ENCODE measurements around the gene RAPGEF4. TPM values are rescaled to one million over a fixed set of nuclear protein-coding genes. Genes with fewer than 3 reads are reported as not detected.

Gene RAPGEF4
- total and polyA plus RNA-seq, 2 donors: 4.3 to 22.9 TPM

GRCh38 chr2:172806996-172807395, 71.4 kb downstream of the RAPGEF4 start:
- 59% methylated on average over 6 of the region's 6 CpGs for WGBS
- peak; percentile 42 for DNase-seq (ENCODE audit: extremely low spot score)
- H3K4me3 ChIP-seq (ENCODE audit: low read depth, low read length): no peak overlapping the region
- H3K36me3 ChIP-seq (ENCODE audit: insufficient read depth): no peaks in the 10 kb centered on the region
- no peaks in the 10 kb centered on the region for H3K4me1 ChIP-seq (ENCODE audit: insufficient read depth)
- H3K27ac ChIP-seq (ENCODE audit: low read depth): no peak overlapping the region

DNA sequence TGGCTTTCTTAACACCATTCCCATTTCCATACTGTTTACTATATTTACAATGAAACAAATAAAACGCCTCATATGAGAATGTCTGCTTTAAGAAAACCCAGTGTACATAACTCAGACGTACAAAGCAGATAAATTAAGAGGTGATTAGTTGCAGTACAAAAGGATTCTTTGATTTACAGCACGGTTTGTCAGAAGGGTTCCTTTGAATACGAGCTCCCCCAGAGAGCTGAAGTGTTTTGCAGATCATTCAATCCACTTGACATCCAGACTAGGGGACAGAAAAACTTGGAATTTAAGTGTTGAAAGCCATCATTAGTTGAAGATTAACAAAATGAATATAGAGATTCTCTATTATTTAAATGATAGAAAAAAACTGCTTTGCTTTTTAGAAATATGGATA, 72.5 kb downstream of the RAPGEF4 start:
- H3K36me3 ChIP-seq (ENCODE audit: insufficient read depth): no peaks in the 10 kb centered on the region
- no peak overlapping the region for H3K27ac ChIP-seq (ENCODE audit: low read depth)
- no peak for DNase-seq (ENCODE audit: extremely low spot score)
- H3K4me1 ChIP-seq (ENCODE audit: insufficient read depth): no peaks in the 10 kb centered on the region
- no peak overlapping the region for H3K4me3 ChIP-seq (ENCODE audit: low read depth, low read length)
- WGBS: 92% methylated on average over 4 of the region's 4 CpGs

DNA sequence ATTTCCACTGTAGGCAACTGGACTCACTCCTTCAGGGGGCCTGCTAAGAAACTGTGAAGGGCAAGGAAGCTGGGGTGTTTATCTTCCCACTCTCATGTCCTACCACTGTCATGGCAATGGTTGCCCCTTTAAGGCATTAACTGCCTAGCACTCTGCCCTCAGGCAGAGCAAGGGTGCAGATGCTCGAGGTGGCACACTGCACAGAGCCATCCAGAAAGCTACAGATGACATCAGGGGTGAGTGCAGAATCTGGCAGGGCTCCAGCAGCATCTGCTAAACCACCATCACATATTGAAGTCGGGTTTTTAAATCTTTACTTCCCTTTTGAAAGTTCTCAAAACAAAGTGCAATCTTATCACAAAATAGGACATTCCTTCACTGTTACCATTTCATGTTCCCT, 75.4 kb downstream of the RAPGEF4 start:
- Histone ChIP-seq H3K4me1 (ENCODE audit: insufficient read depth) (no peaks in the 10 kb centered on the region), H3K36me3 (ENCODE audit: insufficient read depth) (no peaks in the 10 kb centered on the region), H3K27ac (ENCODE audit: low read depth) (no peak overlapping the region), H3K4me3 (ENCODE audit: low read depth, low read length) (no peak overlapping the region)
- 26% methylated on average over 2 of the region's 2 CpGs for WGBS
- no peak for DNase-seq (ENCODE audit: extremely low spot score)

DNA sequence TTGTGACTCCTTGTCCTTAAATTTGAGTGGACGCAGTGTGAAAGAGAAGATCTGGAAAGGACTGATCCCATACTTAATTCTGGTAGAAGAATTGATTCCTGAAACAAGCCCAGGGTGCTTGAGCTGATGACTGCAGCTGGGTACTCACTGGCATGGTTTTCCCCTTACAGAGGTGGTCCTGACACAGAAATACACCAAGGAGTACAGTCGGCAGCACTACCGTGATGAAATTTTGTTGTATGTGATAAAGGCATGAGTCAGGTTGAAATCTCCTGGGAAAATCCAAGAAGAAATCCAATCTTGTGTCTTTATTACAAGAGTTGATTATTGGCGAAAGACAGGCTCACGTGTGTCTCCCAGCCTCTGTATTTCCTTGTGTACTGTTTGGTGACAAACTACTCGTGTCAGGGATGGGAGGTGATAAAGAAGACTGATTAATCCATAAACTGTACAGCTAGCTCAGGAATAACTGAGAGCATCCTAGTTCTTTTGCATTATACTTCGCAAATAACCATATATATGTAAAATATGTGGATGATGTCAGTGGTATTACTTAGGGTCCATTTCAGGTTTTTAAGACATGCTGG, 76.6 kb downstream of the RAPGEF4 start:
- no peak for DNase-seq (ENCODE audit: extremely low spot score)
- WGBS: 84% methylated on average over 7 of the region's 7 CpGs
- H3K4me3 ChIP-seq (ENCODE audit: low read depth, low read length): no peak overlapping the region
- H3K4me1 ChIP-seq (ENCODE audit: insufficient read depth): no peaks in the 10 kb centered on the region
- no peaks in the 10 kb centered on the region for H3K36me3 ChIP-seq (ENCODE audit: insufficient read depth)
- H3K27ac ChIP-seq (ENCODE audit: low read depth): no peak overlapping the region

DNA sequence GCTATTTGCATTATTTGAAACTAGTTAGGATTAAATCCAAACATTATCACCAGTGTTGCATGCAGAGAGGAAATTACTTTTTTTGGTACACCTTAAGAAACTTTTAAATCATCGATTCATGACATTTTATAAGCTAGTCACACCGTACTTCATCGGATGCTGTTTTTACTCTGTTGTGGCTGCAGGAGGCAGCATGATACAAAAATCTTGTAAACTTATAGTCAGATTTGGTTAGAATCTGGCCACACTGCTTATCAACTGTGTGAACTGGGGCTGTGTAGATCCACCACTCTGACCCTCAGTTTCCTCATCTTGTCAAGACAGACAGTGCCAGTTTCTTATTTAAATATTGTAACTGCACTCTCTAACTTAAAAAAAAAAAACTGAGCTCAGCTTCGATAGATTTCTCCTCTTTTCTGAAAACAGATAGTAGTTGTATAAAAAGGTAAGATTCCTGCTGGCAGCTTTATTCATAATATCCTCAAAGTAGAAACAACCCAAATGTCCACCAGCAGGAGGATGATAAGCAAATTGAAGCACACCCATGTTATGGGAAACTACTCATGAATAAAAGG, 77.8 kb downstream of the RAPGEF4 start:
- no peaks in the 10 kb centered on the region for H3K36me3 ChIP-seq (ENCODE audit: insufficient read depth)
- H3K4me3 ChIP-seq (ENCODE audit: low read depth, low read length): no peak overlapping the region
- no peak for DNase-seq (ENCODE audit: extremely low spot score)
- no peaks in the 10 kb centered on the region for H3K4me1 ChIP-seq (ENCODE audit: insufficient read depth)
- no peak overlapping the region for H3K27ac ChIP-seq (ENCODE audit: low read depth)
- WGBS: 48% methylated on average over 4 of the region's 4 CpGs

DNA sequence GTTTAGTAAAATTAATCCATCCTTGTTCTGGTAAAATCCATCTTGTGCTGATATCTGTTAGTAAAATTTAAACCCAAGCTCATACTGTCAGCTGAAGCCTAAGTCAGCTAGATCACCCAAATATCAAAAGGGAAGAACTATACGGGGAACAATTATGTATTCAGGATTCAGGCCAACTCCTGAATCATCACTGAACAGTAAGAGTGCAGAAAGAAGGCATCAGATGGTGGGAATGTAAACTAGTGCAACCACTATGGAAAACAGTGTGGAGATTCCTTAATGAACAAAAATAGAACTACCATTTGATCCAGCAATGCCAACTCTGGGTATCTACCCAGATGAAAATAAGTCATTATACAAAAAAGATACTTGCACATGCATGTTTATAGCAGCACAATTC, 81.8 kb downstream of the RAPGEF4 start:
- 14% methylated on average over 1 of the region's 1 CpG for WGBS
- no peaks in the 10 kb centered on the region for H3K36me3 ChIP-seq (ENCODE audit: insufficient read depth)
- no peaks in the 10 kb centered on the region for H3K4me1 ChIP-seq (ENCODE audit: insufficient read depth)
- H3K4me3 ChIP-seq (ENCODE audit: low read depth, low read length): no peak overlapping the region
- no peak overlapping the region for H3K27ac ChIP-seq (ENCODE audit: low read depth)
- no peak for DNase-seq (ENCODE audit: extremely low spot score)

- no peak overlapping the region for H3K27ac ChIP-seq (ENCODE audit: low read depth)
- H3K36me3 ChIP-seq (ENCODE audit: insufficient read depth): no peaks in the 10 kb centered on the region
- no peak for DNase-seq (ENCODE audit: extremely low spot score)
- H3K4me1 ChIP-seq (ENCODE audit: insufficient read depth): no peaks in the 10 kb centered on the region
- H3K4me3 ChIP-seq (ENCODE audit: low read depth, low read length): no peak overlapping the region
These were observed 84.3 kb downstream of the RAPGEF4 start for GRCh38 chr2:172819943-172820342.

DNA sequence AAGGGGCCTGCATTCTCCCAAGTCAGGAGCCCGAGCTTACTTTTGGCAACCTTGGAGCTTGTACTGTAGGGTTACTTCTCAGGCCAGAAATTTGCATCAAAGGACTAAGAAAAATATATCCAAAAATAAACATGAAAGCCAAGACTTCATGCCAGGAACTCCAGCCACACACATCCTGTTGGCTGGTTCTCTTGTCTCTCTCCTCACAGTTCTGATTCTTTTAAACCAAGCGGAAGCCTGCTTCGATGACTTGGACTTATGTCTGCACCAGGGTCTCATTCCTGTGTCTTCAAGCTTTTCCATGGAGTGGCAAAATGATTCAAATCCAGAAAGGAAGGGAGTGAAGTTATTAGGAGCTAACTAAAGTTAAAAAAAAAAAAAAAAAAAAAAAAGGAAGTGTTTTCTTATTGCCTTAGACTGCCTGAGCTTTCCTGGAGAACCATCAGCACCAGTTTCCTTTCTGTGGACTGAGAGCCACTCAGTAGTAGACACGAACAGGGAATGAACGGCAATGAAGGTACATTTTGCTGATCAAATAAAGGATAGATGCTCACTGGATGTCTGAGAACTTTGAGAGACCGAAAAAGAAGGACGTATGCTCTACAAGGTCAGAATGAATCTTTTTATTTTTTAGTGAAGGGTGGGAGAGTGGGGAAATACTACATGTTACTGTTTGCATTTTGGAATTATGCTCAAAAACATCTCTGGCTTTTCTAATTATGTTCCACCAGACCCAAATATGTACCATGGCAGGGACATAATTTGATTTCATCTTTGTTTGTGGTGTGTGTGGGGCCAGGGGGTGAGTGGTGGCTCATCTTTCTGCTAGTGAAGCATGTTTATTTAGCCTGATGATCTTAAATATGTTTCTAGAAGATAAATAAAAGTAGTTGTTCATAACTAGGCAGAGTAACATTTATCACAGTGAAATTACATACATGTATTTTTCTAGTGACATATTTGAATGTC, 86.0 kb downstream of the RAPGEF4 start:
- no peaks in the 10 kb centered on the region for H3K4me1 ChIP-seq (ENCODE audit: insufficient read depth)
- H3K27ac ChIP-seq (ENCODE audit: low read depth): no peak overlapping the region
- no peak overlapping the region for H3K4me3 ChIP-seq (ENCODE audit: low read depth, low read length)
- 69% methylated on average over 7 of the region's 7 CpGs for WGBS
- no peak for DNase-seq (ENCODE audit: extremely low spot score)
- no peaks in the 10 kb centered on the region for H3K36me3 ChIP-seq (ENCODE audit: insufficient read depth)

DNA sequence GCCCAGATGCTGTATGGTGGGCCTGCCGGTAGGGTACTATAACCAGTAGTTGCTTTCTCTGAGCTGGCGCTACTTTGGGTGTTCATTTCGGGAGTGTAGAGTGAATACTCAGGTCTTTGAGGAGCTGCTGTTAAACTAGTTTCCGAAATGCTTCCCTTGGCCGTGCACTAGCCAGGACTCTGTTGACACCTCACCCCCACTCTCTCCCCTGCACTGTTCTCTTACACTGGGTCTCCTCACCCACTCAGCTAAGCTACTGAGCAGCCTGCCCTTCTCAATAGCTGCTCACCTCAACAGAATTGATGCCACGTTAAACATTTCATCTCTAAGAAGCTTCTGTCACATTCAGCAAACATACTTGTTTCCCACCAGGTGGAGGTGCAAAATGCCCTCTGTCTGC, 86.9 kb downstream of the RAPGEF4 start:
- H3K27ac ChIP-seq (ENCODE audit: low read depth): no peak overlapping the region

GRCh38 chr2:172823261-172823850, 87.7 kb downstream of the RAPGEF4 start:
- 70% methylated on average over 7 of the region's 7 CpGs for WGBS
- no peaks in the 10 kb centered on the region for H3K36me3 ChIP-seq (ENCODE audit: insufficient read depth)
- no peak overlapping the region for H3K27ac ChIP-seq (ENCODE audit: low read depth)
- no peaks in the 10 kb centered on the region for H3K4me1 ChIP-seq (ENCODE audit: insufficient read depth)
- H3K4me3 ChIP-seq (ENCODE audit: low read depth, low read length): no peak overlapping the region
- DNase-seq (ENCODE audit: extremely low spot score): no peak

More for the DNA sequence above, 86.9 kb downstream of the RAPGEF4 start:
- Histone ChIP-seq H3K4me3 (ENCODE audit: low read depth, low read length) (peak overlapping the region; percentile 5), H3K4me1 (ENCODE audit: insufficient read depth) (no peaks in the 10 kb centered on the region), H3K36me3 (ENCODE audit: insufficient read depth) (no peaks in the 10 kb centered on the region)
- WGBS: 85% methylated on average over 6 of the region's 6 CpGs
- DNase-seq (ENCODE audit: extremely low spot score): no peak

GRCh38 chr2:172826522-172826921, 90.9 kb downstream of the RAPGEF4 start:
- H3K4me1 ChIP-seq (ENCODE audit: insufficient read depth): no peaks in the 10 kb centered on the region
- 72% methylated on average over 3 of the region's 3 CpGs for WGBS
- no peak for DNase-seq (ENCODE audit: extremely low spot score)
- H3K4me3 ChIP-seq (ENCODE audit: low read depth, low read length): no peak overlapping the region
- no peak overlapping the region for H3K27ac ChIP-seq (ENCODE audit: low read depth)
- H3K36me3 ChIP-seq (ENCODE audit: insufficient read depth): no peaks in the 10 kb centered on the region

- Histone ChIP-seq H3K4me1 (ENCODE audit: insufficient read depth) (no peaks in the 10 kb centered on the region), H3K36me3 (ENCODE audit: insufficient read depth) (no peaks in the 10 kb centered on the region), H3K4me3 (ENCODE audit: low read depth, low read length) (no peak overlapping the region), H3K27ac (ENCODE audit: low read depth) (no peak overlapping the region)
- no peak for DNase-seq (ENCODE audit: extremely low spot score)
- 45% methylated on average over 7 of the region's 7 CpGs for WGBS
These were observed 93.6 kb downstream of the RAPGEF4 start for GRCh38 chr2:172829229-172829628.

DNA sequence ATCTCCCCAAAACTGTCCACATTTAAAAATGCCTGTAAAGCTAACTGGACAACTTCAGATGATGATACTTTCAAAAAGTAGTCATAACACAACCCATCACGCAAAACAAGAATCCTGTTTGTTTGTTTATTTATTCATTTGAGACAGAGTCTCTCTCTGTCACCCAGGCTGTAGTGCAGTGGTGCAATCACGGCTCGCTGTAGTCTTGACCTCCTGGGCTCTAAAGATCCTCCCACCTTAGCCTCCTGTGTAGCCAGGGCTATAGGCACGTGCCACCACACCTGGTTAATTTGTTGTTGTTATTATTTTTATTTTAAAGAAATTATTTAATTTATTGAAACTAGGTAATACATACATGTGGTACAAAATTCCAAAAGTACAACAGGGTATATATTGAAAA, 94.8 kb downstream of the RAPGEF4 start:
- no peak overlapping the region for H3K27ac ChIP-seq (ENCODE audit: low read depth)

GRCh38 chr2:172833898-172834297, 98.3 kb downstream of the RAPGEF4 start:
- 52% methylated on average over 2 of the region's 2 CpGs for WGBS
- H3K36me3 ChIP-seq (ENCODE audit: insufficient read depth): no peaks in the 10 kb centered on the region
- DNase-seq (ENCODE audit: extremely low spot score): no peak
- no peak overlapping the region for H3K4me3 ChIP-seq (ENCODE audit: low read depth, low read length)
- H3K27ac ChIP-seq (ENCODE audit: low read depth): no peak overlapping the region
- H3K4me1 ChIP-seq (ENCODE audit: insufficient read depth): no peaks in the 10 kb centered on the region

More for the DNA sequence above, 94.8 kb downstream of the RAPGEF4 start:
- no peaks in the 10 kb centered on the region for H3K4me1 ChIP-seq (ENCODE audit: insufficient read depth)
- WGBS: 93% methylated on average over 4 of the region's 4 CpGs
- no peaks in the 10 kb centered on the region for H3K36me3 ChIP-seq (ENCODE audit: insufficient read depth)
- no peak for DNase-seq (ENCODE audit: extremely low spot score)
- no peak overlapping the region for H3K4me3 ChIP-seq (ENCODE audit: low read depth, low read length)
